DND-41 (cell line): ENCODE data around the gene STEAP1B.

Experiments
- ATAC-seq: fragments of 200-7000 bp; cut with Tn5 transposase; 3 replicates; pipeline ENCODE4 v1.9.1; 2021; ENCODE audit warnings: low read depth; ENCODE audit not compliant: insufficient read depth
- DNase-seq: peaks from one replicate; pipeline ENCODE4 v3.0.0-alpha.2; 2020
- H2AFZ ChIP-seq: 2 replicates; pipeline ENCODE4 v1.6.0; 2012; ENCODE audit warnings: low read depth, low read length
- H3K27ac ChIP-seq: 2 replicates; pipeline ENCODE4 v1.5.1; 2012; ENCODE audit warnings: low read length, inconsistent platforms
- H3K27me3 ChIP-seq: fragments of 200-600 bp; sonication (generic); 2 replicates; pipeline ENCODE4 v1.6.0; 2012; ENCODE audit warnings: low read length, mild to moderate bottlenecking, inconsistent platforms; ENCODE audit not compliant: insufficient read depth, poor library complexity
- H3K36me3 ChIP-seq: 2 replicates; pipeline ENCODE4 v1.5.1; 2012; ENCODE audit warnings: low read length, inconsistent platforms; ENCODE audit not compliant: insufficient read depth
- H3K4me1 ChIP-seq: 2 replicates; pipeline ENCODE4 v1.5.1; 2012; ENCODE audit warnings: mild to moderate bottlenecking, low read length; ENCODE audit not compliant: insufficient read depth
- H3K4me2 ChIP-seq: 2 replicates; pipeline ENCODE4 v1.6.0; 2012; ENCODE audit warnings: mild to moderate bottlenecking, moderate library complexity, low read length, inconsistent platforms; ENCODE audit not compliant: insufficient read depth
- H3K4me3 ChIP-seq, 2 experiments: fragments of 200-600 bp in 1 of 2; shearing (Covaris generic) in 1 of 2; 2 replicates each; pipeline ENCODE4 v1.5.1; 2012 to 2016; ENCODE audit warnings: inconsistent platforms in 2 of 2, low read length in 2 of 2, mild to moderate bottlenecking in 2 of 2, low read depth in 1 of 2, moderate library complexity in 1 of 2
- H3K79me2 ChIP-seq: 2 replicates; pipeline ENCODE4 v1.6.0; 2012; ENCODE audit warnings: low read length, inconsistent platforms; ENCODE audit not compliant: insufficient read depth
- H3K9ac ChIP-seq: 2 replicates; pipeline ENCODE4 v1.6.0; 2012; ENCODE audit warnings: low read depth, mild to moderate bottlenecking, inconsistent platforms, low read length, moderate library complexity
- H3K9me3 ChIP-seq: 2 replicates; pipeline ENCODE4 v1.5.1; 2012; ENCODE audit warnings: low read length, moderate library complexity, mild to moderate bottlenecking, inconsistent platforms; ENCODE audit not compliant: insufficient read depth, severe bottlenecking
- H4K20me1 ChIP-seq: 2 replicates; pipeline ENCODE4 v1.6.0; 2012; ENCODE audit warnings: low read length; ENCODE audit not compliant: insufficient read depth
- EZH2 ChIP-seq: IDR thresholded peaks from 3 replicates; pipeline ENCODE4 v1.6.1; 2012; ENCODE audit warnings: borderline replicate concordance, low read depth, mild to moderate bottlenecking, moderate library complexity, low read length, inconsistent platforms; ENCODE audit not compliant: severe bottlenecking
- TF ChIP-seq, protein P1 (sequence below): IDR thresholded peaks from 2 replicates; pipeline ENCODE4 v1.5.1; 2012; ENCODE audit warnings: borderline replicate concordance, low read length, moderate library complexity, mild to moderate bottlenecking; ENCODE audit not compliant: poor library complexity, severe bottlenecking; ENCODE audit errors: extremely low read depth

The STEAP1B gene

DNA sequence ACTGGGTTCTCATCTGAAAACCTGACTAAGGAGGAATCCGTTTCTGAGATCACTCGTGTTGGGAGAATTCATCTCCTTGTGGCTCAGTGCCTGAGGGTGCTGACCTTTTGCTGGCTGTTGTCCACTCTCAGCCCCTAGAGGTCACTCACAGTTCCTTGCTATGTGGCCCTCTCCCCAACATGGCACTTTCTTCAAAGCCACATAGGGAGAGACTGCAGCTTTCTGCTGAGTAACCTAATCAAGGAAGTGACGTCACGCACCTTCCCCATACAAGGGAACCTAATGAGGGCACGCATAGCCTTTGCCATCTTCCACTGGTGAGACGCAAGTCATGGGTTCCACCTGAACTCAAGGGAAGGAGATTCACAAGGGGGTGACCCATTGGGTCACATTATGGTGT, 23.2 kb downstream of the STEAP1B start:
- Histone ChIP-seq H3K4me3 (no peak overlapping the region), H3K79me2 (no peaks in the 10 kb centered on the region), H3K4me1 (peaks cover 14% of the 10 kb centered on the region), H3K9me3 (no peaks in the 10 kb centered on the region), H3K4me2 (no peak overlapping the region), H3K9ac (no peak overlapping the region), H4K20me1 (no peaks in the 10 kb centered on the region), H2AFZ (no peak overlapping the region), H3K27ac (no peak overlapping the region), H3K36me3 (no peaks in the 10 kb centered on the region), H3K27me3 (no peaks in the 10 kb centered on the region)
- TF ChIP-seq, protein P1, sequence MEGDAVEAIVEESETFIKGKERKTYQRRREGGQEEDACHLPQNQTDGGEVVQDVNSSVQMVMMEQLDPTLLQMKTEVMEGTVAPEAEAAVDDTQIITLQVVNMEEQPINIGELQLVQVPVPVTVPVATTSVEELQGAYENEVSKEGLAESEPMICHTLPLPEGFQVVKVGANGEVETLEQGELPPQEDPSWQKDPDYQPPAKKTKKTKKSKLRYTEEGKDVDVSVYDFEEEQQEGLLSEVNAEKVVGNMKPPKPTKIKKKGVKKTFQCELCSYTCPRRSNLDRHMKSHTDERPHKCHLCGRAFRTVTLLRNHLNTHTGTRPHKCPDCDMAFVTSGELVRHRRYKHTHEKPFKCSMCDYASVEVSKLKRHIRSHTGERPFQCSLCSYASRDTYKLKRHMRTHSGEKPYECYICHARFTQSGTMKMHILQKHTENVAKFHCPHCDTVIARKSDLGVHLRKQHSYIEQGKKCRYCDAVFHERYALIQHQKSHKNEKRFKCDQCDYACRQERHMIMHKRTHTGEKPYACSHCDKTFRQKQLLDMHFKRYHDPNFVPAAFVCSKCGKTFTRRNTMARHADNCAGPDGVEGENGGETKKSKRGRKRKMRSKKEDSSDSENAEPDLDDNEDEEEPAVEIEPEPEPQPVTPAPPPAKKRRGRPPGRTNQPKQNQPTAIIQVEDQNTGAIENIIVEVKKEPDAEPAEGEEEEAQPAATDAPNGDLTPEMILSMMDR: no peak
- no peak for TF ChIP-seq EZH2
- no peak for ATAC-seq
- no peak for DNase-seq

- Histone ChIP-seq H4K20me1 (no peaks in the 10 kb centered on the region), H3K9me3 (no peaks in the 10 kb centered on the region), H3K27me3 (no peaks in the 10 kb centered on the region), H3K27ac (no peak overlapping the region), H3K4me2 (no peak overlapping the region), H3K79me2 (no peaks in the 10 kb centered on the region), H3K4me1 (no peaks in the 10 kb centered on the region; the same call in 1 of the 2 replicates), H3K4me3 (no peak overlapping the region), H3K36me3 (no peaks in the 10 kb centered on the region), H2AFZ (no peak overlapping the region), H3K9ac (no peak overlapping the region)
- no peak for ATAC-seq
- DNase-seq: no peak
- TF ChIP-seq, protein P1: no peak
- TF ChIP-seq EZH2: no peak
Measured at GRCh38 chr7:22474645-22475044, 25.3 kb downstream of the STEAP1B start.

- DNase-seq (no peak), ATAC-seq (no peak)
- no peaks in the 10 kb centered on the region for H3K36me3 ChIP-seq
- no peak overlapping the region for H3K27ac ChIP-seq
- H3K4me3 ChIP-seq: no peak overlapping the region
- H3K4me2 ChIP-seq: no peak overlapping the region
- TF ChIP-seq, protein P1: no peak
- no peak for TF ChIP-seq EZH2
- no peaks in the 10 kb centered on the region for H3K27me3 ChIP-seq
- no peak overlapping the region for H3K9ac ChIP-seq
- no peaks in the 10 kb centered on the region for H3K9me3 ChIP-seq
- no peaks in the 10 kb centered on the region for H4K20me1 ChIP-seq
- H3K79me2 ChIP-seq: no peaks in the 10 kb centered on the region
- H2AFZ ChIP-seq: no peak overlapping the region
- no peaks in the 10 kb centered on the region for H3K4me1 ChIP-seq
Measured at GRCh38 chr7:22470981-22471380, 29.0 kb downstream of the STEAP1B start.
